ENCODE results near the gene DMRT2.

The DMRT2 gene

GRCh38 chr9:1005043-1005667, 45.0 kb upstream of the DMRT2 start:
- H3K36me3 ChIP-seq (ENCODE audit: insufficient read depth, low read length), result no peaks in the 10 kb centered on the region
- peak; percentile 38 for DNase-seq
- no peaks in the 10 kb centered on the region for H3K4me1 ChIP-seq (ENCODE audit: insufficient read depth, low read length)
- TF ChIP-seq, protein P1, sequence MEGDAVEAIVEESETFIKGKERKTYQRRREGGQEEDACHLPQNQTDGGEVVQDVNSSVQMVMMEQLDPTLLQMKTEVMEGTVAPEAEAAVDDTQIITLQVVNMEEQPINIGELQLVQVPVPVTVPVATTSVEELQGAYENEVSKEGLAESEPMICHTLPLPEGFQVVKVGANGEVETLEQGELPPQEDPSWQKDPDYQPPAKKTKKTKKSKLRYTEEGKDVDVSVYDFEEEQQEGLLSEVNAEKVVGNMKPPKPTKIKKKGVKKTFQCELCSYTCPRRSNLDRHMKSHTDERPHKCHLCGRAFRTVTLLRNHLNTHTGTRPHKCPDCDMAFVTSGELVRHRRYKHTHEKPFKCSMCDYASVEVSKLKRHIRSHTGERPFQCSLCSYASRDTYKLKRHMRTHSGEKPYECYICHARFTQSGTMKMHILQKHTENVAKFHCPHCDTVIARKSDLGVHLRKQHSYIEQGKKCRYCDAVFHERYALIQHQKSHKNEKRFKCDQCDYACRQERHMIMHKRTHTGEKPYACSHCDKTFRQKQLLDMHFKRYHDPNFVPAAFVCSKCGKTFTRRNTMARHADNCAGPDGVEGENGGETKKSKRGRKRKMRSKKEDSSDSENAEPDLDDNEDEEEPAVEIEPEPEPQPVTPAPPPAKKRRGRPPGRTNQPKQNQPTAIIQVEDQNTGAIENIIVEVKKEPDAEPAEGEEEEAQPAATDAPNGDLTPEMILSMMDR (IDR thresholded peaks at IDR 0.05; ENCODE audit: borderline replicate concordance, extremely low read depth, low read length, poor library complexity, severe bottlenecking), result peak; percentile 69
- TF ChIP-seq EZH2 (IDR thresholded peaks at IDR 0.05; ENCODE audit: borderline replicate concordance, low read depth, low read length, severe bottlenecking), result no peak
- no peaks in the 10 kb centered on the region for H3K27me3 ChIP-seq (ENCODE audit: insufficient read depth, low read length, poor library complexity)
- H3K9me3 ChIP-seq (ENCODE audit: insufficient read depth, low read length, severe bottlenecking), result no peaks in the 10 kb centered on the region
- H3K27ac ChIP-seq (ENCODE audit: low read length), result no peak overlapping the region
- no peak overlapping the region for H3K4me2 ChIP-seq (ENCODE audit: insufficient read depth, low read length)
- H3K4me3 ChIP-seq (ENCODE audit: low read depth in 1 of 2, low read length in 2 of 2), result no peak overlapping the region
- H4K20me1 ChIP-seq (ENCODE audit: insufficient read depth, low read length), result no peaks in the 10 kb centered on the region
- no peak overlapping the region for H3K9ac ChIP-seq (ENCODE audit: low read depth, low read length)
- no peaks in the 10 kb centered on the region for H3K79me2 ChIP-seq (ENCODE audit: insufficient read depth, low read length)
- peak; percentile 66 for ATAC-seq (ENCODE audit: insufficient read depth, low read depth)
- H2AFZ ChIP-seq (ENCODE audit: low read depth, low read length), result no peak overlapping the region

DNA sequence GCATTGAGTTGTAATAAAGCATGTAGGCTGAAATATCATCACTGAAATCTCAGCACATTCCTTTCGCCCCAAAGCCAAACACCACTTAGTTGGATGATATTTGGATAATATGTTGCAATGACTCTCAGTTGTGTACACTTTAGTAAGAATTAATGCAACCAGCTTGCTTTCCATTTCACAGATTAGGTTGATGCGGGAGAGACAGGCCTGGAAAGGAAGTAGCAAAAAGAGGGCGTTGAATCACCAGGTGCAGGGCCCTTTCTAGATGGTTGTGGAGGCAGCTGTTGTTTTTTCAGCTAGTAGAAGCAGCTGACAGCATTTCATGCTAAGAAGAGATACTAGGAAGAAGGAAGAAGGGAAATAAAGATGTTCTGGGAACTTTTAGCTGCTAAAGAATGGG, 42.8 kb upstream of the DMRT2 start:
- DNase-seq (no peak), ATAC-seq (ENCODE audit: insufficient read depth, low read depth) (no peak)
- H3K4me3 ChIP-seq (ENCODE audit: low read depth in 1 of 2, low read length in 2 of 2), result no peak overlapping the region
- H3K4me1 ChIP-seq (ENCODE audit: insufficient read depth, low read length), result no peaks in the 10 kb centered on the region
- no peak overlapping the region for H3K9ac ChIP-seq (ENCODE audit: low read depth, low read length)
- H3K79me2 ChIP-seq (ENCODE audit: insufficient read depth, low read length), result no peaks in the 10 kb centered on the region
- H4K20me1 ChIP-seq (ENCODE audit: insufficient read depth, low read length), result no peaks in the 10 kb centered on the region
- no peaks in the 10 kb centered on the region for H3K36me3 ChIP-seq (ENCODE audit: insufficient read depth, low read length)
- no peak overlapping the region for H3K27ac ChIP-seq (ENCODE audit: low read length)
- H3K9me3 ChIP-seq (ENCODE audit: insufficient read depth, low read length, severe bottlenecking), result no peaks in the 10 kb centered on the region
- TF ChIP-seq, protein P1 (IDR thresholded peaks at IDR 0.05; ENCODE audit: borderline replicate concordance, extremely low read depth, low read length, poor library complexity, severe bottlenecking), result no peak
- TF ChIP-seq EZH2 (IDR thresholded peaks at IDR 0.05; ENCODE audit: borderline replicate concordance, low read depth, low read length, severe bottlenecking), result no peak
- H2AFZ ChIP-seq (ENCODE audit: low read depth, low read length), result no peak overlapping the region
- H3K27me3 ChIP-seq (ENCODE audit: insufficient read depth, low read length, poor library complexity), result no peaks in the 10 kb centered on the region
- no peak overlapping the region for H3K4me2 ChIP-seq (ENCODE audit: insufficient read depth, low read length)

DNA sequence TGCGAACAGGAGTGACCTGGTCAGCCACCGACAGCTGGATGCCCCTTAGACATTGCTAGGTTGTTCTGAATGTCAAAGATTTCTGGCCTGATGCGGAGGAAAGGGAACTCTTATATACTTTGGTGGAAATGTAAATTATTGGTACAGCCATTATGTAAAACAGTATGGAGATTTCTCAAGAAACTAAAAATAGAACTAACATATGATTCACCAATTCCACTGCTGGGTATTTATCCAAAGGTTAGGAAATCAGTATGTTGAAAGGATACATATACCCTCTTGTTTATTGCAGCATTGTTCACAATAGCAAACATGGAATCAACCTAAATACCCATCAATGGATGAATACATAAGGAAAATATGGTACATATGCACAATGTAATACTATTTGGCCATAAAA, 41.9 kb upstream of the DMRT2 start:
- no peaks in the 10 kb centered on the region for H3K27me3 ChIP-seq (ENCODE audit: insufficient read depth, low read length, poor library complexity)
- no peak overlapping the region for H3K9ac ChIP-seq (ENCODE audit: low read depth, low read length)
- no peaks in the 10 kb centered on the region for H3K9me3 ChIP-seq (ENCODE audit: insufficient read depth, low read length, severe bottlenecking)
- H3K4me2 ChIP-seq (ENCODE audit: insufficient read depth, low read length), result no peak overlapping the region
- H3K36me3 ChIP-seq (ENCODE audit: insufficient read depth, low read length), result no peaks in the 10 kb centered on the region
- no peak overlapping the region for H2AFZ ChIP-seq (ENCODE audit: low read depth, low read length)
- H3K4me3 ChIP-seq (ENCODE audit: low read depth in 1 of 2, low read length in 2 of 2), result no peak overlapping the region
- H3K4me1 ChIP-seq (ENCODE audit: insufficient read depth, low read length), result no peaks in the 10 kb centered on the region
- no peak for ATAC-seq (ENCODE audit: insufficient read depth, low read depth)
- TF ChIP-seq, protein P1 (IDR thresholded peaks at IDR 0.05; ENCODE audit: borderline replicate concordance, extremely low read depth, low read length, poor library complexity, severe bottlenecking), result no peak
- no peak for TF ChIP-seq EZH2 (IDR thresholded peaks at IDR 0.05; ENCODE audit: borderline replicate concordance, low read depth, low read length, severe bottlenecking)
- no peaks in the 10 kb centered on the region for H3K79me2 ChIP-seq (ENCODE audit: insufficient read depth, low read length)
- no peak overlapping the region for H3K27ac ChIP-seq (ENCODE audit: low read length)
- no peak for DNase-seq
- no peaks in the 10 kb centered on the region for H4K20me1 ChIP-seq (ENCODE audit: insufficient read depth, low read length)

Measured in DND-41 (cell line).